ENCODE data around the gene UBE3C.
"Not testable (repeated sequence)": the region's sequence is repeated elsewhere in the genome, so short reads cannot be mapped to it uniquely, and the experiment has no call there.

The UBE3C gene

DNA sequence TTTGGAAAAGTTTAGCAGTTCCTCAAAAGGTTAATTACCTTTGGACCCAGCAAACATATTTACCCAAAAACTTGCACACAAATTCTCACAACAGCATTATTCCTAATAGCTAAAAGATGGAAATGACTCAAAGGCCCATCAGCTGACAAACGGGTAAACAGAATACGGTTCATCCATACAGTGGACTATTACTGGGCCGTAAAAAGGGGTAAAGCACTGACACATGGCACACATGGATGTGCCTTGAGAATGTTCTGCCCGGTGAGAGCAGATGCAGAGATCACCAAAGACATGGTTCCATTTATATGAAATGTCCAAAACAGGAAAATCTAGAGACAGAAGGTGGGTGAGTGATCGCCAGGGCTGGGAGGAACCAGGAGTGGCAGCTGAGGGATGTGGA lies 102.9 kb downstream of the UBE3C start:
- DNase-seq, result no peak

DNA sequence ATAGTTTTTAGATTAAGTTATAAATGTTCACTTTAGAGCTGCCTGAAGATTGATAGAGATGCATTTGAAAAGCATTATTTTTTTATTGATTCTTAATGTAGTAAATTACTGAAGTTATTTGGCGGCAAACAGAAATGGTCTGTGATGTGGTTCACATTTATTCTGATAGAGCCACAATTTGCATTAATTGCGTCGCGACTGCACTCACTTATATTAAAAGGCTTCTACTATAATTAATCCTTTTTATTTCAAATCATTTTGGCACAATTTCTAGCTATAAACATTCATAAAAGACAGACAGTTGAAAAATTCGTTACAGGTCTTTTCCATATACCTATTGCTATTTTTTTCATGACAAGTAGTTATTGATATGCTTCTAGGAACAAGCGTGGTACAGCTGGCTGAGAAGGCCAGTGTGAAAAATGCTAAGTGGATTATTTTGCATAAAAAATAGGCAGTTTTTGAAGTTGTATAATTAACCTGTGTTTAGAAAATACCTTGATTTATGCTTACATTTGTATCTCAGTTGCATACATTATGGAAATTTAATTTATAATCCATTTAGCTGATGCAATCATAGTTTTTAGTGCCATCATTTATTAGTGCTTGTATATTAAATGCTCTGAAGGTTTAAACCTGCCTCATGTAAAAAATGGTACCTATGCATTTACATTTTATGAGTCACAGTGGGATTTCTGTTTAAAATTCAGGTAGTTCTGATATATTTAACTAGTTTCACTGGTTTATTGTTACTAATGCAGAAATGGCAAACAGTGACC lies 106.0 kb downstream of the UBE3C start:
- no peak for DNase-seq

DNA sequence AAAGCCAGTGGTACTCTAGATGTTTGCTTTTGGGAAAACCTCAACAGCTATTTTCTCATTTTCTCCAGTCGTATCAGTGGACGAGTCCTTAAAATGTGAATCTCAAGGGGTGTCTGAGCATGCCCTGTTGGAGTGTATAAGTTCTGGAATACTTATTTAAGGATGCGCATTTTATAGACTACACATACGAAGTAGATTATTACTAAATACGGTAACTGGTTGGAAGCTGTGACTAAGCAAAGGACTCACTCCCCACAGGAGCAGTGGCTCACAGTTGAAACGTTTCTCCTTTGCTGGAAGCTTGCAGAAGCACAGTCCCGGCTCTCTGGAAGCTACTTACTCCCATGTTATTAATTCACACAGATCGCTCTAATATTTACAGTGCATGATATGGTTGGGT lies 107.3 kb downstream of the UBE3C start:
- DNase-seq, result no peak

DNA sequence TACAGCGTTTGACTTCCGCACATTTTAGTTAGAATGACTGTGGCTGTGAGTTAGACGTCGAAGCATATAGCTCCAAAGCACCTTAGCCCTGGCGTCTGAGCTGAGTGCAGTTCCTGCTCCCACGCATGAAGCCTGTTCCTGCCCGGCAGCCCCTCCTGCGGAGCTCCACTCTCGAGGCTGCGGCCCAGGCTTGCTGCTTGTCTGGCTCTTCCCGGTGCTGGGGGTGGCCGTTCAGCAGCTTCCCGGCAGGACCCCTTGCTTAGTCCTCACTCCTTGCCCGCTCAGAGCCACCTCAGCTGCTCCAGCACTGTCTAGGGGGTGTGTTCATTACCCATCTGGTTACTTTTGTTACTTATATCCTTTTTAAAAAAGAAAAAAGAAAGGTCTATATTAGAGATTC lies 109.9 kb downstream of the UBE3C start:
- DNase-seq, result no peak

DNA sequence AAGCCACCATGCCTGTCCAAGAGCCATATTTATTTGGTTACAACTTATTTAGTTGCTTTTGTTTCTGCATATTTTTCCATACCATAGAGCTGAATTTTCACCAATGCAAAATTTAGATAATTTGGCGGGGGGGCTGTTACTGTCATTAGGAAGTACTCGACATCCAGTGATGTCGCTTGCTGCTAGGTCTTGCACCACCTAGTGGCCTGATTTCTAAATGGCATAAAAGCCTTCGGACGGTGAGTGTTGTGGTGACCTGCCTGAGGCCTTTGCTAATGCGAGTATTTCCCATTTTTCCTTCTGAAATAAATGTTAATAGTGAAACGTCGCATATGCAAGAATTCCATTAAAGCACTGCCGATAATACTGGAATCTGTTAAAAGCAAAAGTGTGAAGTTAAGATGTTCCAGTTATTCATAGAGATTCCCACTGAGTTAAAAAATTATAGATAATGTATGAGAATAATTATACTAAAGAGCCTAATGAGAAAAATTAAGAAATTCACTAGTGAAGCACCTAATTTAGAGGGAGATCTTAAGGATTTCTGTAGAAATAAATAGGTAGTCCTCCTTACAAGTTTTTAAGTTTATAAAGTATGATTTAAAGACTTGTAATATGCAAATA lies 112.0 kb downstream of the UBE3C start:
- no peak for DNase-seq

DNA sequence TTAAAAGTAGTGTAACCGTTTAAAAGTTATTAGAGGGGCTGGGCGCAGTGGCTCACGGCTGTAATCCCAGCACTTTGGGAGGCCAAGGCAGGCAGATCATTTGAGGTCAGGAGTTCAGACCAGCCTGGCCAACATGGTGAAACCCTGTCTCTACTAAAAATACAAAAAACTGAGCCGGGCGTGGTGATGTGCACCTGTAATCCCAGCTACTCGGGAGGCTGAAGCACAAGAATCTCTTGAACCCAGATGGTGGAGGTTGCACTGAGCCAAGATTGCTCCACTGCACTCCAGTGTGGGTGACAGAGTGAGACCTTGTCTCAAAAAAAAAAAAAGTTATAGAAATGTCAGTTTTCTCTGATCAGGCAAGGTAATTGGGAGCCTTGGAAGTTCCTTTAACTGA lies 113.1 kb downstream of the UBE3C start:
- DNase-seq, result not testable (repeated sequence)

DNA sequence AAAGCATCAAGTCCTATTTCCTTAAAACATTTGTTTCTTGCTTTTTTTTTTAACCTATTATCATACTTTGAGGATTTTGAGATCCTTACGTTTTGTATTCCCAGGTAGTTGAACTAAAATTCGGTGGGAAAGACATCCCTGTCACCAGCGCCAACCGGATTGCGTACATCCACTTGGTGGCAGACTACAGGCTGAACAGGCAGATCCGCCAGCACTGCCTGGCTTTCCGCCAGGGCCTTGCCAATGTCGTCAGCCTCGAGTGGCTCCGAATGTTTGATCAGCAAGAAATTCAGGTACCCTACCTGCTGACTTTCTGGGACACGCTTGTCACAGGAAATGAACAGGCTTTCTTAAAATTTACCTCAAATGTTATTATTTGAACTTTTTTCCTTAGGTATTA lies 115.1 kb downstream of the UBE3C start:
- no peak for DNase-seq

DNA sequence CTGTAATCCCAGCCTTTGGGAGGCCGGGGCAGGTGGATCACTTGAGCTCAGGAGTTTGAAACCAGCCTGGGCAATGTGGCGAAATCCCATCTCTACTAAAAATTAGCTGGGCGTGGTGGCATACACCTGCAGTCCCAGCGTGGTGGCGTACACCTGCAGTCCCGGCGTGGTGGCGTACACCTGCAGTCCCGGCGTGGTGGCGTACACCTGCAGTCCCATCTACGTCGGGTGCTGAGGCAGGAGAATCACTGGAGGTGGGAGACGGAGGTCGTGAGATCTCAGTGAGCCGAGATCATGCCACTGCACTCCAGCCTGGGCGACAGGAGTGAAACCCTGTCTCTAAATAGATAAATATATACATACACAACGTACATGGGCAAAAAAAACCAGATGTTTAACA lies 116.1 kb downstream of the UBE3C start:
- DNase-seq, result not testable (repeated sequence)

DNA sequence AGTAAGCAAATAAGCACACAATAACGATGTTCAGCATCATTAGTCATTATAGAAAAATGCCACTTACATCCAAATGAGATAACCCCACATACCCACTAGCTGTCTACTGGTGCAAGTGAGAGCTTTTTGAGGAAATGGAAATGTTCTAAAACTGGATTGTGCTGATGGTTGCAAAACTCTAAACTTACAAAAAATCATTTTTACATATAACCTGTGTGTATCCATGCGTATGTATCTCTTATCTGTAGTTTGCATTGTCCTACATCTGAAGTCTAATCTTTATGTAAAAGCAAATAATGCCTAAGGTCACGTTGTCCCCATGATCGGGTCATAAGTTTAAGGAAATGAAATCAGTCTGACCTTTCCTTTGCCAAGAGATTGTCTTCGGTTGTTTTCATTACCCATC lies 116.5 kb downstream of the UBE3C start:
- DNase-seq, result no peak

DNA sequence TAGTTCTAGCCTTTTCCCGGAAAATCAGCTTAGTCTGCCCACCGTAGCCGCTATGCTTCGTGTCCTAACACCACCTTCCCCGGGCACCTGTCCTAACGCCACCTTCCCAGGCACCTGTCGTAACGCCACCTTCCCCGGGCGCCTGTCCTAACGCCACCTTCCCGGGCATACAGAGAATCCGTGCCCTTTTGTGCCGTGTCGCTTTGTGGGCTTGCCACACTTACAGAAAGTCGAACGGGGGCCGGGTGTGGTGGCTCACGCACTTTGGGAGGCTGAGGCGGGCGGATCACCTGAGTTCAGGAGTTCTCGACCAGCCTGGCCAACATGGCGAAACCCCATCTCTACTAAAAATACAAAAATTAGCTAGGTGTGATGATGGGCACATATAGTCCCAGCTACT lies 124.4 kb downstream of the UBE3C start:
- DNase-seq, result no peak

DNA sequence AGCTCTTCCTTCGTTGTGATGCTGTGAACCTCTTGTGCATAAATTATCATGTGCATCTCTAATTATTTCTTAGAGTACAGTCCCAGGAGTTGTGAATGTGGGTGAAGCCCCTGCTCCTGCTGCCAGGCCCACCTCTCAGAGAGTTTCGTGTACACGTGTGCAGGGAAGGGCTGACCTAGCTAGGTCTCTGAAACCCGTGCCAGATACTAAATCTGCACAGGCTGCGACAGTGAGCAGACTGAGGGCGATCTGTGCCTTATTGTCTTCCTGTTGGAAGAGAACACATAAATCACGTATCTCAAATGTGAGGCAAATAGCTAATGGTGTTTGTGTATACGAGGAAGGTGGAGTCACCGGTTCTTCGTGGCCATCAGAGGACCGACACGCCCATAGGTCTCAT lies 126.3 kb downstream of the UBE3C start:
- DNase-seq, result no peak

DNA sequence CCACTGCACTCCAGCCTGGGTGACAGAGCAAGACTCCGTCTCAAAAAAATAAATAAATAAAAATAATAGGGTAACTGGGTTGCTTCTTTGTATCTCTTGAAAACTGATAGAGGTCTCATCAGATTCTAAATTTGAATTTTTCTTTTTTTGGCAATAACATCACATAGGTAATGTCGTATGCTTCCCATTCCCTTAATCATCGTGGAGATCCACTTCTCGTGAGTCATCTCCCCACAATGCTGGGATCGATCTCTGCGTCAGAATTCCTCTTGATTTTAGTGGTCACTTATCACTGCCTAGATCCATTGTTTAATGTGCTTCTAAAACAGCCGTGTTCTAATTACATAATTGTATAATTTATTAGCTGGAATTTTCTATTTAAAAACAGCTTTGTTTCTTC lies 127.5 kb downstream of the UBE3C start:
- no peak for DNase-seq

DNA sequence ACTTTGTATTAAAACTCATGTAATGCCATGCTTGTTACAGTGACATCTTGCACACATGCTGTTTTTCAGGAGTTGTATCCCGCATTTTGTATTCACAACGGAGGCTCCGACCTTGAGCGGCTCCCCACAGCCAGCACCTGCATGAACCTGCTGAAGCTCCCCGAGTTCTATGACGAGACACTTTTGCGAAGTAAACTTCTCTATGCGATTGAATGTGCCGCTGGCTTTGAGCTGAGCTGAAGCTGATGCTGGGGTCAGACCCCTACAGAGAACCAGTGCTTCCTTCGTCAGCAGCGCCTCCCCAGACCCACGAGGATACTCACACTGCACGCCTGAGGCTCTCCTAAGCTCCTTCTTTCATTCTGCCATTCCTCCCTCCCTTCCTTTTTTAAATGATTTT lies 128.8 kb downstream of the UBE3C start:
- no peak for DNase-seq

DNA sequence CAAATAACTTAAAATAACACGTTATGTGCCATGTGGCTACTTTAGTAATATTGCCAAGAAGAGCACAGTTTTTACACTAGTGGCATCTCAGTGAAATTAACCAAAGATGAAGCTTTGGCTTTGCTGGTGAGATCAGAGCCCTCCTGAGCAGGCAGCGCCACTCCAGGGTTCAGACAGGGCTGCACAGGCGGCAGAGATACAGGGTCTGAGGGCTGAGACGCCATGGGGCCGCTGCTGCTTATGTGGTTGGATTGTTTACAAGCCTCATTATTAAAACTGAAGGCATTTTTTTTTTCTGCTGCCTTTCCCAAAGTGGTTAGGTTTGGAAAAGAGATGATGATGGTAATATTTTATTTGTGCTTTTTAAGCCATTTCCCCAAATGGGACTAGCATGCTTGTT lies 129.2 kb downstream of the UBE3C start:
- DNase-seq, result no peak

DNA sequence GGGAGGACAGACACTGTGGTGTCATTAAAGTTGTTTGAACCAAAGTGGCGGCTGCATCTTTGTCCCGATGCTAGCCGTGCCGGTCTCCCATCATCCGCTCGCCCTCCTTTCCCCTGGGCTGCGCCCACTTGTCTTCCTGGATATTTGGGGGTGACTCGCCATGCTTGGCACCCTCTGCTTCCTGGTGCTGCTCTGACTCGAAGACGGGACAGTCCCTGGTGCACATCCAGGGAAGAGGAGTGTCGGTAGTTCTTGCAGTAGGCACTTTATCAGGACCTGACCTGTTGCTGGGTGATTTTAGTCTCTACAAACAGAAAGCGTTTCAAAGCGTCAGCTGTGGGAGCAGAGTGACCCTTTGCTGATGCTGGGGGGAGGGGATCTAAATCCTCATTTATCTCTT lies 129.8 kb downstream of the UBE3C start:
- no peak for DNase-seq

DNA sequence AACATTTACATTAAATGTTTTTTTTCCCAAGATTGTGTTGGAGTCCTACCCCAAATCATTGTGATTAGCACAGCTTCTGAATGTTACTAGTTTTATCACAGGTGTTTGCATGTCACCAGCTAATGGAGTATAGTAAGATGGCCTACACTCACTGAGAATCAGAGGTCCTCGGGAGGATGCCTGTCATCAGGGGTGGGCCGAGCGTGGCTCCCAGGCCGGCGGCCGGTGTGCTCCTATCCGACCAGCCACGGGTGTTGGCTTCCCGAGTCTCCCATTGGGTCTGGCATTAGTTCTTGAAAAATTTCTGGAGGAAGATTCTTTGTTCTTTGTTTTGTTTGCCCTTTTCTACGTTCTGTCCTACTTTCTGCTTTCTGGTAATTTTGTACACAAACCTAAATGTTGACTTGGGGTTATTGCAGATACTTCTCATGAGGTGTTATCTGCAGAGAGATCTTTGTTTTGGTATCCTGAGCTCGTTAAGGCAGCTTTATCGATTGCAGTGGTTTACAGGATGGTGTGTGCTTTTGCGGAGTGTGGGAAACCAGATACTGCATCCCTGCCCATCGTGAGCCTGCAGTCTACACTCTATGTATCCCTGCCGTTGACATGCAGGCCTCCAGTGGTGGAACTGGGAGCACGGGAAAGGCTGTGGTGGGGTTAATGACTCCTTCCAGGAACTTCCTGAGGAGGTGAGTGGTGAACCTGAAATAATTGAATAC lies 130.8 kb downstream of the UBE3C start:
- DNase-seq, result no peak

DNA sequence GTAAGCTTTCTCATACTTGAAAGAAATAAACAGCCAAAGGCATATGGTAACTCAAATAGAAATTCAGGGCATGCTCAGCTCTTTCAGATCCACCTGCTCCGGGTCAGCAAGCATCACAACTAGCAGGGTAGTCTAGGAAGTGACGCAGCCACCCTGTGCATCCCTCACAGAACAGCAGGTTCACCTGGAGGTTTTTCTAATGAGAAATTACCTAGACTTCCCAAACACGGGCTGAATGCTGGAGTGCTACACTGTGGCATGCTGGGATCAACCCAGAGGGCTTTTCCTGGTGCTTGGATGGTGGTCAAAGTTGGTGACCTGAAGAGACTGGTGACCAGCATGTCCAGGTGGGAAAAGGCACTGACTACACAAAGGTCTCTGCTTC lies 131.3 kb downstream of the UBE3C start:
- no peak for DNase-seq

DNA sequence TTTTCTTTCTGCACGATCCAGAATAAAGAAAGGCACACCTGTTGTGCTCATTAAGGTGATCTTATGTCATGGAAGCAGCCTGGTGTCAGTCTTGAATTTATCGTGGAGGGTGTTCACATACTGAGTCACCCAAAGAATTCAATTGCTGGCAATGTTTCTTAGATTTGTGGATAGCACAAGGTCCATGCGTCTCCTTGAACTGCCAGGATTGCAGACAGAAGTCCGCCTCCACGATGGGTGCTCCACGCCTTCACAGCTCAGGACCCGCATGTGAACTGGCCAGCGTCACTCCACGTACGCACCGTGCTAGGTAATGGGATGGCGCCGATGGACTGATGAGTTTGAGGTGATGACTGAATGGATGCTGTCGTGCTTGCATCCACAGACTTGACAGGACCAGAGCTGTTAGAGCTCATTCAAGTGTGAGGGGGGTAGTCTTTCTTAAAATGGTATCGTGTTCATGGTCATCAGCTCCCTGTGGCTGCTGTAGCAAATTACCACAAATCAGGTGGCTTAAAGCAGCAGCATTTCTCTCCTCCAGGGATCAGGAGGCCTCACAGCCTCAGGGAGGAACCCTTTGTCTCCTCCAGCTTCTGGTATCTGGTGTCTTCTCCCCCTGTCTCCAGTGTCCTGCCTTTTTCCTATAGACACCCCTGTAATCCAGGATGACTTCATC lies 132.7 kb downstream of the UBE3C start:
- no peak for DNase-seq

DNA sequence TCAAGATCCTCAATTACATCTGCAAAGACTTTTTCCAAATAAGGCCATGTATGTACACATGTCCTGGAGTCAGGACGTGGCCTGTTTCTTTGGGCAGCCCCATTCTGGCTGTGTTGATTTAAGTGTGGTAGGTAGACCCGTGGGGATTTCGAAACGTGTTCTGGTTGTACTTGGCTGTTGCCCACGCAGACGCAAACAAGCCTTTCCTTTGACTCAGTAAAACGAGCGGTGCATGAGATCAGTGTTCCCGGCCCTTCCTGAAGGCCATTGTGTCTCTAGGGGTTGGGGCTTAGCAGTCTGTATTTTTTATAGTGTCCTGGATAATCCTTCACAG lies 133.2 kb downstream of the UBE3C start:
- peak; percentile 60 for DNase-seq

DNA sequence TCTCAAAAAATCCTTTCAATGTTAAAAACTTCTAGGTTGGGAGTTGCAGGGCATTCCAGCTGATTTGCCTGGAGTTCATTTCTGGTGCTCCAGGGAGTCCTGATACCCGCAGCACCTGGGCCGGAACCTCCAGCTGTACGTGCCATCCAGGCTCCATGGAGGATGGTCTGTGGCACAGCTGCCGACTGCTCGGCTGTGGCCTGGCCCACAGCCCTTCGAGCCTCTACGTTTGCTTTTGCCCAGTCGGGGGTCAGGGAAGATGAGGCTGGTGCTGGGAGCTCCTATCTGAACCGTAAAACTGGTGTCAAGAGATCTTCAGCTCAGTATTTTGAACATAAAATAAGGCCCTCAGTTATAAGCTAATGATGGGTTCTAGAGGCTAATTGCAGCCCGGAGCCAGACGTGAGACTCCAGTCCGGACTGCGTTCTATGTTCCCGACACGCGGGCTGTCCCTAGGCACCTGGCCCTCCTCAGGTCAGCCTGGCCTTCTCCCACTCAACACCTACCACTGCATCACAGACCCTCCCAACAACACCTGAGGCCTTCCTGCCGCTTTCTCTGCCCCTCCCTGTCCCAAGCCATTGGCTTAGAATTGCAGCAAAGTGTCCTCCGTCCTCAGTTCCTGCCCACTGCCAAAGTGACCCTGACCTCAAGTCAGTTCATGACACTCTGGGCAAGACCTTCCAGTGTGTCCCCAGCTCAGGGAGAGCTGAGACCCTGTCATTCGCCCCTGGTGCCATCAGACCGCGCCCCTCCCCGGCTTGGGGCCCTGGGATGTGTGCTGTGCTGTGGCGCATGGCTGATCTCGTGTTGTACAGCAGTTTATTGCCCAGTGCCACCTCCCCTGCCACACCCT lies 133.9 kb downstream of the UBE3C start:
- no peak for DNase-seq

DNA sequence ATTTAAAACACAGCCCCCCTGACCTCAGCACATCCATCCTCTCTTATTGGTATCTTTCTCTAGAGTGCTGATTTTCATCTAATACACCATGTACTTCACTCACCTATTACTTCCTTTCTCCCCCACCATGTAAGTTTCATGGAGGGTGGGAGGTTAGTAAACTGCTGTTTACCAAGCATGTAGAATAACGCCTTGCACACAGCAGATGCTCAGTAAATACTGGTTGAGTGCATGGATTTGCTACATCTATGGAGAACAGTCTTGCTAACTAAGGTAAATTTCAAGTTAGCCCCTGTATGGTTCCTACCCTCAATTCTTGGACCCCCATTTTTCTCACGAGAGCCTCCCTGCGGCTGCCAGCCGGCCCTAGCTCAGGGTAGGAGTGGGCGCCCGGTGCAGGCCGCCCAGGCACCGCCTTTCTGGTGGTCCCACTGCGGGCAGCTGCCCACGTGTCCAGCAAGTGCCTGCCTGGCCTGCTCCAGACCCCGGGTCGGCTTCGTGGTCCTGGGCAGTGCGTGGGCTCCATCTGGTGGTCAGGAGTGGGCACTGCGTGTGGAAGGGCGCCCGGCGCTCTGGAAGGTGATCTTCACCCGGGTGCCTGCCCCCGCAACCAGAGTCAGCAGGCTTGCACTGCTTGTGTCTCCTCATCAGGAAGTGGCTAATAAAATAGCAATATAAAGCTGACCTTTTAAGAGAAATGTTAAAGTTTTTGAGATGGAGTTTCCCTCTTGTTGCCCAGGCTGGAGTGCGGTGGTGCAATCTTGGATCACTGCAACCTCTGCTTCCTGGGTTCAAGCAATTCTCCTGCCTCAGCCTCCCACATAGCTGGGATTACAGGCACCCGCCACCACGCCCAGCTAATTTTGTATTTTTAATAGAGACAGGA lies 134.7 kb downstream of the UBE3C start:
- peak; percentile 47 for DNase-seq
